ENCODE data around the gene SDC3.

The SDC3 gene

GRCh38 chr1:30904191-30904961, 4.2 kb downstream of the SDC3 start:
- no peak for DNase-seq

GRCh38 chr1:30903343-30904034, 5.1 kb downstream of the SDC3 start:
- no peak for DNase-seq

- DNase-seq: no peak
Observed at GRCh38 chr1:30902593-30903290, 5.8 kb downstream of the SDC3 start.

- DNase-seq: no peak
Observed at GRCh38 chr1:30901798-30902581, 6.6 kb downstream of the SDC3 start.

GRCh38 chr1:30900931-30901560, 7.5 kb downstream of the SDC3 start:
- no peak for DNase-seq

- no peak for DNase-seq
Observed at GRCh38 chr1:30900486-30900885, 8.1 kb downstream of the SDC3 start.

GRCh38 chr1:30899577-30900389, 8.8 kb downstream of the SDC3 start:
- DNase-seq: no peak

GRCh38 chr1:30898031-30898815, 10.3 kb downstream of the SDC3 start:
- no peak for DNase-seq

- no peak for DNase-seq
Observed at GRCh38 chr1:30896905-30897304, 11.7 kb downstream of the SDC3 start.

GRCh38 chr1:30895944-30896660, 12.5 kb downstream of the SDC3 start:
- DNase-seq: no peak

GRCh38 chr1:30895382-30895943, 13.1 kb downstream of the SDC3 start:
- no peak for DNase-seq

GRCh38 chr1:30894508-30894973, 14.0 kb downstream of the SDC3 start:
- DNase-seq: no peak

GRCh38 chr1:30893776-30894507, 14.6 kb downstream of the SDC3 start:
- DNase-seq: no peak

- no peak for DNase-seq
Observed at GRCh38 chr1:30892671-30893073, 15.9 kb downstream of the SDC3 start.

GRCh38 chr1:30891227-30891552, 17.4 kb downstream of the SDC3 start:
- DNase-seq: no peak

- DNase-seq: no peak
Observed at GRCh38 chr1:30890502-30891226, 17.9 kb downstream of the SDC3 start.

- no peak for DNase-seq
Observed at GRCh38 chr1:30889511-30889910, 19.0 kb downstream of the SDC3 start.

- DNase-seq: no peak
Observed at GRCh38 chr1:30888975-30889374, 19.6 kb downstream of the SDC3 start.
